Measurements from ENCODE around the gene GPBP1. TPM values are rescaled to one million over a fixed set of nuclear protein-coding genes. Genes with fewer than 3 reads are reported as not detected.
A peak's percentile ranks its signal among the peaks of the same experiment; 100 is the strongest.
"Not testable (repeated sequence)": the region's sequence is repeated elsewhere in the genome, so short reads cannot be mapped to it uniquely, and the experiment has no call there.

The GPBP1 gene
- total RNA-seq = 10 to 100 TPM; 94.1 to 98.5 TPM

- Mint-ChIP-seq H3K9me3 (no peaks in the 10 kb centered on the region), H3K36me3 (peaks cover 34% of the 10 kb centered on the region), H3K27ac (peak within 1 kb of the TSS; percentile 98), H3K27me3 (no peaks in the 10 kb centered on the region), H3K4me1 (ENCODE audit: low read depth) (peaks cover 21% of the 10 kb centered on the region), H3K4me3 (peak within 1 kb of the TSS; percentile 86)
- CTCF ChIA-PET = interaction anchor here (0.7 to 1.7 kb wide), 5 partner anchors 11 to 223 kb away, joined by 3 to 4 read pairs (median 3); no protein-coding TSS in a partner anchor
- intact Hi-C loops (cut with micrococcal nuclease) = loop anchor here (1.0 to 5.0 kb wide), 6 partner anchors 57 to 1287 kb away; partner anchors contain the start of genes IL6ST, MIER3, PLK2 and SETD9
- POLR2A ChIA-PET = interaction anchor here (0.6 to 1.5 kb wide), 6 partner anchors 14 to 1287 kb away, joined by 3 to 10 read pairs (median 3); partner anchors contain the start of gene SETD9
- peak; percentile 98 for DNase-seq
Measured at GRCh38 chr5:57173319-57174127, at the start of gene GPBP1. TSS of gene GPBP1 (plus strand) at chr5:57174059. CDS start at chr5:57214131, 40,072 bp downstream.

DNA sequence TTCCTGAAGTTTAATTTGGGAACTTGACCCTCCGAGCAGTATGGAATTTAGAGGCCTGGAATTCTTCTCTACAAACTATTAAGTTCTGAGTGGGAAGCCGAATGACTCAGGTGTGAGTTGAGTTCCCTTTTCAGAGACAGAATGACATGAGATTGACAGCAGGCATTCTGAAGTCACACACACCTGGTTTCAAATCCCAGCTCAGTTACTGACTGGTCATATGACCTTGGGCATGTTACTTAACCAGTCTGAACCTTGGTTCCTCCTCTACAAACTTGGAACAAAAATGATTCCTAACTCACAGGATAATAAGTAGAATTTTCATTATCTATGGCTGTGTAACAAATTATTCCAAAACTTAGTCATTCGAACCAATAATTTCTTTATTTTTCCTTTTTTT lies 45.5 kb upstream of the GPBP1 start:
- Mint-ChIP-seq H3K4me1 (ENCODE audit: low read depth) (no peaks in the 10 kb centered on the region), H3K4me3 (no peak overlapping the region), H3K27me3 (no peaks in the 10 kb centered on the region), H3K9me3 (peaks cover 4% of the 10 kb centered on the region), H3K27ac (no peak overlapping the region), H3K36me3 (no peaks in the 10 kb centered on the region)
- DNase-seq = no peak
- ChIA-PET CTCF (interaction anchor here (1.1 kb wide), 1 partner anchor 10 kb away, joined by 3 read pairs; no protein-coding TSS in a partner anchor), POLR2A (no interaction called here)
- intact Hi-C loops (cut with micrococcal nuclease) = no loop called here

DNA sequence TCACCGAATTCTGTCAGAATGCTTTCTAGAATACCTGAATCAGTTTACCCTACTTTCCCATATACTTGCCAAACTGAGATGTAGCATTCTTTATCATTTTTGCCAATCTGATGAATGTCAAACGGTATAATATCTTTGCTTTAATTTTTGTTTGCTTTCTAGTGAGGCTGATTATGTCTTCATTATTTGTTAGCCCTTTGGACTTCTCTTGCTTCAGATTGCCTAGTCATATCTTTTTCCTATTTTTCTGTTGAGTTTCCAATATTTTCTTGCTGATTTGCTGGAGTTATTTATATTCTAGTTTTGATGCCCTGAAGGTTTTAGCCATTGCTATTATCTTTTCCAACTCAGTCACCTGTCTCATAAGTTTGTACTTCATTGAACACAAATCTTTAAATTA lies 40.3 kb upstream of the GPBP1 start:
- ChIA-PET CTCF (no interaction called here), POLR2A (no interaction called here)
- Mint-ChIP-seq H3K36me3 (no peaks in the 10 kb centered on the region), H3K27me3 (no peaks in the 10 kb centered on the region), H3K4me1 (ENCODE audit: low read depth) (no peaks in the 10 kb centered on the region), H3K4me3 (no peak overlapping the region), H3K9me3 (no peaks in the 10 kb centered on the region), H3K27ac (no peak overlapping the region)
- DNase-seq = no peak
- intact Hi-C loops (cut with micrococcal nuclease) = no loop called here

GRCh38 chr5:57137401-57137800 lies 36.5 kb upstream of the GPBP1 start:
- ChIA-PET POLR2A (interaction anchor here (1.2 kb wide), 1 partner anchor 8 kb away, joined by 3 read pairs; no protein-coding TSS in a partner anchor), CTCF (interaction anchor here (0.6 to 3.2 kb wide), 28 partner anchors 9 to 1938 kb away, joined by 3 to 78 read pairs (median 4); partner anchors contain the start of gene SETD9)
- H3K9me3 Mint-ChIP-seq = no peaks in the 10 kb centered on the region

GRCh38 chr5:57152316-57152715 lies 21.5 kb upstream of the GPBP1 start:
- Mint-ChIP-seq H3K4me1 (ENCODE audit: low read depth) (no peaks in the 10 kb centered on the region), H3K27me3 (peaks cover 3% of the 10 kb centered on the region), H3K27ac (no peak overlapping the region), H3K9me3 (peaks cover 7% of the 10 kb centered on the region), H3K36me3 (peaks cover 5% of the 10 kb centered on the region), H3K4me3 (no peak overlapping the region)
- intact Hi-C loops (cut with micrococcal nuclease) = no loop called here
- DNase-seq = no peak
- POLR2A ChIA-PET = no interaction called here
- CTCF ChIA-PET = no interaction called here

More at GRCh38 chr5:57137401-57137800, 36.5 kb upstream of the GPBP1 start:
- H3K36me3 Mint-ChIP-seq = no peaks in the 10 kb centered on the region
- no peak for DNase-seq
- H3K27ac Mint-ChIP-seq = no peak overlapping the region
- no peaks in the 10 kb centered on the region for H3K4me1 Mint-ChIP-seq (ENCODE audit: low read depth)
- intact Hi-C loops (cut with micrococcal nuclease) = loop anchor here (5.0 kb wide), 1 partner anchor 865 kb away; no protein-coding TSS in a partner anchor
- H3K27me3 Mint-ChIP-seq = no peaks in the 10 kb centered on the region
- H3K4me3 Mint-ChIP-seq = no peak overlapping the region

- ChIA-PET CTCF (interaction anchor here (0.6 kb wide), 1 partner anchor 18 kb away, joined by 3 read pairs; no protein-coding TSS in a partner anchor), POLR2A (no interaction called here)
- peaks cover 5% of the 10 kb centered on the region for H3K36me3 Mint-ChIP-seq
- H3K4me3 Mint-ChIP-seq = no peak overlapping the region
- H3K9me3 Mint-ChIP-seq = peaks cover 18% of the 10 kb centered on the region
- H3K27ac Mint-ChIP-seq = no peak overlapping the region
- H3K27me3 Mint-ChIP-seq = no peaks in the 10 kb centered on the region
- no peak for DNase-seq
- intact Hi-C loops (cut with micrococcal nuclease) = no loop called here
- no peaks in the 10 kb centered on the region for H3K4me1 Mint-ChIP-seq (ENCODE audit: low read depth)
Measured at GRCh38 chr5:57155033-57155432, 18.8 kb upstream of the GPBP1 start.

GRCh38 chr5:57157131-57157530 lies 16.7 kb upstream of the GPBP1 start:
- intact Hi-C loops (cut with micrococcal nuclease) = no loop called here
- ChIA-PET CTCF (no interaction called here), POLR2A (no interaction called here)
- no peak overlapping the region for H3K4me3 Mint-ChIP-seq
- H3K9me3 Mint-ChIP-seq = peaks cover 18% of the 10 kb centered on the region
- H3K27me3 Mint-ChIP-seq = no peaks in the 10 kb centered on the region
- H3K36me3 Mint-ChIP-seq = peaks cover 5% of the 10 kb centered on the region
- no peaks in the 10 kb centered on the region for H3K4me1 Mint-ChIP-seq (ENCODE audit: low read depth)
- H3K27ac Mint-ChIP-seq = no peak overlapping the region
- DNase-seq = no peak

GRCh38 chr5:57157666-57158065 lies 16.2 kb upstream of the GPBP1 start:
- ChIA-PET CTCF (no interaction called here), POLR2A (no interaction called here)

DNA sequence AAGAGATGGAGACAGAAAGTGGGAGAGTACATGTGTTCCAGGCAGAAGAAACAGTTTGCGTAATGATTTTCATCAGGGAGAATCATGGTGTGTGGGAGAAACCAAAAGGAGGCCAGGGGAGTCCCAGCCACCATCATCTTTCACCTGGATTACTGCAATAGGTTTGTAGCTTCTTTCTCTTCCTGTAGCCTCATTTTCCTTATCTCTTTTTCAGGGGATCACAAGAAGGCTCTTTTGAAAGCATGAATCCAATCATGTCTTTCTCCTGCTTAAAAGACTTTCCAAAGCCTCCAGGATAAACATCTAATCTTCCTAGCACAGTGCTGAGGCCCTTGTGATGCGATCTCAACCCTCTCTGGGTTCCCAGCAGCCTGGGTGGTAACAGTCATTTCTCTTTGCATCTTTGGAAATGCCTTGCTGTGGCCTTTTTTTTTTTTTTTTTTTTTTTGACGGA lies 10.3 kb upstream of the GPBP1 start:
- CTCF ChIA-PET = interaction anchor here (1.7 kb wide), 1 partner anchor 25 kb away, joined by 6 read pairs; no protein-coding TSS in a partner anchor
- H3K9me3 Mint-ChIP-seq = no peaks in the 10 kb centered on the region
- H3K27ac Mint-ChIP-seq = peak overlapping the region; percentile 15
- POLR2A ChIA-PET = no interaction called here
- H3K36me3 Mint-ChIP-seq = no peaks in the 10 kb centered on the region
- no peak for DNase-seq
- no peaks in the 10 kb centered on the region for H3K27me3 Mint-ChIP-seq
- H3K4me3 Mint-ChIP-seq = no peak overlapping the region
- intact Hi-C loops (cut with micrococcal nuclease) = no loop called here
- H3K4me1 Mint-ChIP-seq (ENCODE audit: low read depth) = peaks cover 7% of the 10 kb centered on the region

More at GRCh38 chr5:57157666-57158065, 16.2 kb upstream of the GPBP1 start:
- no peak overlapping the region for H3K4me3 Mint-ChIP-seq
- H3K4me1 Mint-ChIP-seq (ENCODE audit: low read depth) = no peaks in the 10 kb centered on the region
- peaks cover 5% of the 10 kb centered on the region for H3K36me3 Mint-ChIP-seq
- H3K27me3 Mint-ChIP-seq = no peaks in the 10 kb centered on the region
- intact Hi-C loops (cut with micrococcal nuclease) = no loop called here
- H3K9me3 Mint-ChIP-seq = peaks cover 18% of the 10 kb centered on the region
- no peak overlapping the region for H3K27ac Mint-ChIP-seq
- DNase-seq = no peak

- H3K27ac Mint-ChIP-seq = no peak overlapping the region
Measured at GRCh38 chr5:57164124-57164523, 9.7 kb upstream of the GPBP1 start.

GRCh38 chr5:57165171-57165570 lies 8.7 kb upstream of the GPBP1 start:
- H3K4me3 Mint-ChIP-seq; CTCF ChIA-PET; H3K36me3 Mint-ChIP-seq; H3K27ac Mint-ChIP-seq; H3K27me3 Mint-ChIP-seq; H3K4me1 Mint-ChIP-seq (ENCODE audit: low read depth); H3K9me3 Mint-ChIP-seq; intact Hi-C loops (cut with micrococcal nuclease); POLR2A ChIA-PET; DNase-seq: not testable (repeated sequence)

More at GRCh38 chr5:57164124-57164523, 9.7 kb upstream of the GPBP1 start:
- Mint-ChIP-seq H3K4me3 (no peak overlapping the region), H3K9me3 (no peaks in the 10 kb centered on the region), H3K36me3 (no peaks in the 10 kb centered on the region), H3K27me3 (no peaks in the 10 kb centered on the region), H3K4me1 (ENCODE audit: low read depth) (peaks cover 7% of the 10 kb centered on the region)
- DNase-seq = no peak
- intact Hi-C loops (cut with micrococcal nuclease) = no loop called here
- CTCF ChIA-PET = interaction anchor here (1.7 kb wide), 1 partner anchor 26 kb away, joined by 6 read pairs; no protein-coding TSS in a partner anchor
- POLR2A ChIA-PET = no interaction called here

DNA sequence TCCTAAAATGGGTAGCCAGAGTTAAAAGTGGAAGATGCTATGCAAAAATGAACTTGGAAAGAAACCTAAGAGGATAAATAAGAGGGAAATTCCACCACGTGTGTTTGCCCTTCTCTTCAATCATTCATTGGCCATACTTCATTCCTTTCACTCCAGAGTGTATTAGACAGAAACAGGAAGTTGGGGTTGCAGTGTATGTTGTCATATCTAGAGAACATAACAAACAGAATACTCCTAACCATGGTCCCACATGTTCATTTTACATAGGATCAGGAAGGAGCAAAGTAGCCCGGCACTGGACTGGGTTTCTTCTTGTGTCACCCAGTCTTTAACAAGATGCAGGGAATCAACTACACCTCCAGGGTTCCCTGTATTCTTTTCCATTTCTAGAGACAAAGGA lies 7.6 kb upstream of the GPBP1 start:
- intact Hi-C loops (cut with micrococcal nuclease) = no loop called here
- CTCF ChIA-PET = no interaction called here
- H3K4me3 Mint-ChIP-seq = no peak overlapping the region
- no peak for DNase-seq
- no peaks in the 10 kb centered on the region for H3K9me3 Mint-ChIP-seq
- H3K4me1 Mint-ChIP-seq (ENCODE audit: low read depth) = peaks cover 7% of the 10 kb centered on the region
- POLR2A ChIA-PET = no interaction called here
- no peaks in the 10 kb centered on the region for H3K36me3 Mint-ChIP-seq
- H3K27me3 Mint-ChIP-seq = no peaks in the 10 kb centered on the region
- no peak overlapping the region for H3K27ac Mint-ChIP-seq
